GM19043 (cell line): Measurements from ENCODE around the gene SLIT3.

Experiments
- ATAC-seq: cut with Tn5 transposase; IDR thresholded peaks from one replicate; pipeline ENCODE4 v1.9.1; 2021; ENCODE audit warnings: low read depth; ENCODE audit not compliant: unreplicated experiment

SLIT3 gene

DNA sequence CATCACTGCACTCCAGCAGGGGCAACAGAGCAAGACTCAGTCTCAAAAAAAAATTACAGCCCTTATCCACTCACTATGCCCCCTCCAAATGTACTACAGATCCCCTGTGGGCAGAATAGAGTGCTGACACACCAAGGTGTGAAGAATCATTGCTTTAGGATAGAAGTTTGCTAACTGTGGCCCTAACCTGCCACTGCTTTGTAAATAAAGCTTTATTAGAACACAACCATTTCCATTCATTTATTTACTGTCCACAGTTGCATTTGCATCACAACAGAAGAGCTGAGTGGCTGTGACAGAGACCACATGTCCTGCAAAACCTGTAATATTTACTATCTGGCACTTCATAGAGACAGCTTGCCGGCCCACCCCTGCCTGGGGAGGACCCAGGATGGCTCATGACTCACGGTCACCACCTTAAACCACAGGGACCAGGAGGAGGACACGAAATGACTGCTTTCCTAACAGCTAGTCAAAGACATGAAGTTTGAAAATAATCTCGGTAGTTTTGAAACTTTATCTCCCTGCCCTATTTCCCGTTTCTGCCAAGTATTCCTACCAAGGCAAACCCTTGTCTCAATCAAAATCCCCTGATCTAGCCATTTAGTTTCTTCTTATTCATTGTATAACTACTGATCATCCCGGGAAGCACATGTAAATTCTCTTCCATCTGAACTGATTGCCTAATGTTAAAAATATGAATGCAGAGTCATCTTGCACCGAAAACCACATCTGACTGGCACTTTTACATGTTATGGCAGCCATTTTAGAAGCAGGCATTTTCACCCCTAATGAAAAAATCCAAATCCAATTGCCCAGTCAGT, 206.1 kb downstream of the SLIT3 start:
- ATAC-seq: no peak

DNA sequence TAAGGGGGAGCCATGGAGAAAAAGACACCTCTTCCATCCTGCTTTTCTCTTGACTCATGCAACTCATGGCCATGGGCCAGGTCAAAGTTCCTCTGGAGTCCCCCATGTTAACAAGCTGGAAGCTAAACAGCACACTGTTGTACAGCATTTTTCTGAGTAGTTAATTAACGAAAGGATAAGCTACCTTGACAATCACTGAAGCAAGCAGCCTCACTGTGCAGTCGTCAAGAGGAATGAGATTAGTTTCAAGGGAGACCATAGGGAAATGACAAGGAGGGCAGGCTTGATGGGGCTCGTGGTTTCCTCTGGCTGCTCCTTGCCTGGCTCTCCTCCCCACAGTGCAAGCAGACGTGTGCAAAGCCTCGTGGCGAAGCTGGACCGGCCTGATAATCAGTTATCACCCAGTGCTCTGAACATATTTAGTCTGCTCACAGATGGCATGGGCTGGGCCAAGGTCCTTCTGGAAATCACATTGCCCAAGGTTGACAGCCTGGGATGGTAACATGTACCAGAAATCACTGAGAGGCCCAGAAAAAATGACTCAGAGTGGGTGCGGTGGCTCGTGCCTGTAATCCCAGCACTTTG, 209.5 kb downstream of the SLIT3 start:
- no peak for ATAC-seq

DNA sequence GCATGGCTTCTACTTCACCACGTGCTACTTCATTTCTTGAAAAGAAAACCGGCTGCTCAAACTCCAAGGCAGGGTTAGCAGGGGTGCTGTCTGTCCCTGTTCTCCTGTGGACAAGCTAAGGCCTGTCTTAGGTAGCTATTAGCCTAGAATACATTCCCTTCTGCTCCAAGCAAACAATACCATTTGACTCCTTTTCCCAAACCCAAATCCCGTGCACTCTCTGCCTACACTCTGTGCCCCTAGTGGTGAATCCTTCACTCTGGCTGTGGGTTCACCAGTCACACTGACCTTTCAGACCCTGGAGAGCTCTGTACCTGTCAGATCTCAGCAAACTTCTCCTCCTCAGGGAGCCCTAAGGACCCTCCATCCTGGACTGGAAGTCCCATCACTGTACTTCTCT, 211.6 kb downstream of the SLIT3 start:
- ATAC-seq: no peak

DNA sequence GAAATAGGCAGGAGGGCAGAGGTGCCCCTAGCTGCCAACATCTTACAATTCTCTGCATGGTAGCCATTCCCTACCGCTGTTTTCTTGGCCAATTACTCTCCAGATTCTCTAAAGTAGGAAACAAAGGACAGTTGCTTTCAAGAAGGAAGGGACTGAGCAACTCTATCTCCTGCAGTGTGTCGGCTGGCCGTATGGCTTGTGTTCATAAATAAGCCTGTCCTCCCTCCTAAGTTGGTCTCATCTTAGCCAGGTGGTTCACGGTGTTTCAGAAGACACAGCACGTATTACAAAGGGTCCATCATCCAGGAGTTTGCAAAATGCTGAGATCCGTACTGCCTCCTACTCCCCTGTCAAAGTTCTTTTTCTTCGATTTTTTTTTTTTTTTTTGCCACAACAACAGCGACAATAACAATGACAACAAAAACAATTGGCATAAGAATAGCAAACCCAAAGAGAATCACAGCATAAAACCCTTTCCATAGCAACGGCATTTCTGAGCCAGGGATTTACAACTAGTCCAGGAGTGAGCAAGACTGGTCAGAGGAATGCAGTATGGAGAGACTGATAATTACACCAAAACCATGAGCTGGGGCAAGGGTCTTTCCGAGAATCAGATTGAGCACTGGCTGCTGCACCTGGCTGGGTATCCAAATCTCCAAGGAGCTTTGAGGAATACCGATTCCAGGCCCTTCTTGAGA, 212.8 kb downstream of the SLIT3 start:
- no peak for ATAC-seq

DNA sequence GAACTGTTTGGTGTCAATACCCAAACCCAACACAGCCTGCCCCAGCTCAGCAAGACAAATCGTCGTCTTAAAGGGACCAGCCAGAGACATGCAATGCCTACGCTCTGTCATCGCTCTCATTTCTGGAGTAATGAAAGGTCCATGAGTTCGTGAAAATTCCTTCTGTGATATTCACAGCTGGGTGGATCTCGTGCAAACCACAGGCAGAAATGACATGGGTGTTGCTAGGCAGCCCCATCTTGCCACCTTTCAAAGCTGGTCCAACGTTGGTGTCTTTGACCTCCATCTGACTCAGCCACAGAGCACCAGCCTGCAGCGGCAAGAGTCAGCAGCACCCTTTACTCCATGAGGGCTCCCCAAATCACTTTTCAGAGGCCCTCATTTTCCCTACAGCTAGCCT, 215.3 kb downstream of the SLIT3 start:
- no peak for ATAC-seq

DNA sequence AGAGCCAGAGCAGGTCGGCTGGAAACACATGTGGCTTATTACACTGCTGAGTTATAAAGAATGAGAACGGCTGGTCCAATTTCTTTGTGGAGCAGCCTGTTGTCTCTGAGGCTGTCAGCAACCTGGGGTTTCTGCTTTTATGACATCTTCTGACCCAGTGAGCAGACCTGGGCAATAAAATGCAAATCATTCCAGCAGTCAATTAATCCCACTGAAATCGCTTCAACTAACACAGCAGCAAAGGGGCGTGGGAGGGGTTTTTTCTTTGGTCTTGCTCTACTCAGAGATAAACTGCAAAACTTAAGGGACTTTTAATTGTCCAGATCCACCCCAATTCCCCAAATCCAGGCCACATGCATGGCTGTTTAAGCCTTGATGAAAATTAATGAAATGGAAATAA, 215.7 kb downstream of the SLIT3 start:
- no peak for ATAC-seq

DNA sequence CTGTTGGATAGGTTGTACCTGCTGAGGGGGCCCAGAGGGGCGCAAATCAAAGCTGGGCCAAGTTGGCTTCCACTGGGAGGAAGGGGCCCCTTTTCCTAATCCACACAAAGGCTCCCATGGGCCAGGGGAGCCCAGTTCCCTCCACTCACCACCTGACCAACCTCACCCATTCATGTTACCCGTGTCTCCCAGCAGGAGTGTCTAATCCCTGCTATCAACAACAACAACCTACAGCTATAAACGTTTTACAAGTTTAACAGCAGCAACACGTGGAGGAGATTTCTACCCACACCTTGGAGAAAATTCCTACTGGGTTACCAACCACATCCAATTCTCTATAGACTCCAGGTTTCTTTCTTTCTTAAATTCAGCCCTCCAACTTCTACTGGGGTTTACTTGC, 216.2 kb downstream of the SLIT3 start:
- no peak for ATAC-seq

DNA sequence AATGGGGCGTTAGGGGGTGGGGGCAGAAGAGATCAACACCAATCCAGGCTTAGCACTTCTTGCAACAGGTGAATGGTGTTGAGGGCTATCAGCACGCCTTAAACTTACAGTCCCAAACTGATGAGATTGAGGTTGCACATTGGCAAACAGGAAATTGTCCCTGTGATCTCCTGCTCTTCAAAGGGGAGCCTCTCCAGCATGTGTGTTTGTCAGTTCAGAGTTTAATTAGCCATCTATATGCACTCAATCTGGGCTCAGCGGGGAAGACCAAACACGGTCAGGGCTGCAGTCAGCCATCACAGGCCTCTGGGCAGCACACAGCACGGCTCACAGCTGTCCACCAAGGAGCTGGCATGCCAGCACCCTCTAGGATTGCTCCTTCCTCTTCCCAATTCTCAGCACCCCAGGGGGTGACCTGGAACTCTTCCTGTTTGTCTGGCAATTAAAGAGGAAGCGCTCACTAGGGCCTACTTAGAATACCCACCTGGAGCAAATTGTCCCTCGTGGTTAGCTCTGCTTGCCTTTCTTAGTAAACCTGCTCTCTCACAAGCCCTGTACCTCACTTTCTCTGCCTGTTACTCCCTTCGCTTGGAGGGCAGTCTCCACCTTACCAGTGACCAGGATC, 217.4 kb downstream of the SLIT3 start:
- no peak for ATAC-seq

DNA sequence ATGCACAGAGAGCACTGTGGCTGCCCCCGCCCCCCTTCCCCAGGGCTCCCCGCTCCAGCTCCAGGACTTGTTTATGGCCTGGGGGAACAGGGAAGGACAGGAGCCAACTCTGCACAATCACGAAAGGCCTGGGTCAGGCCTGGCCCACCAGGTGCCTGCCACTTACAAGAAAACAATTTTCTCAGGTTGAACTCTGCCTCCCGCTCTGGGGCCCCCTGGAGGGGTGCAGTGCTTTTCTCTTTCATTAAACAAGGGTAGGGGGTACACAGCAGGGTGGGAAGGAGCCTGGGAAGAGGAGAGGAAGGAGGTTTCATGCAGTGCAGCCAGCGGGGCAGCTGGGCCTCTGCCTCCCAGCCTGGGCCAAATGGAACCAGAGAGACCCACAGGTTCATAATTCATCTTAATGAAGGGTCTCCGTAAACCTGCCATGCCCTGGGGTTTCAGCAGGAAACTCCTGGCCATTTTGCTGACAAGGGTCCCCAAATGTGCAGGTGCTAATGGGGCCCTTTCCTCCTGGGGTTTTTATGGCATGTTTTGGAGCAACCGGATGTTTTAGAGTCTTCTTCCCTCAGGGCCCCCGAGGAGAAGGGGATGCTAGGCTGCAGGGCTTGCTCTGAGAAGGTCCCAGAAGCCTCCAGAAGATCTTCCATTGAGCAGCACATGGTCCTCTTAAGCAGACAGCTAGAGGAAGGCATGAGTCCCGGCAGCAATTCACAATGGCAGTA, 219.8 kb downstream of the SLIT3 start:
- no peak for ATAC-seq

DNA sequence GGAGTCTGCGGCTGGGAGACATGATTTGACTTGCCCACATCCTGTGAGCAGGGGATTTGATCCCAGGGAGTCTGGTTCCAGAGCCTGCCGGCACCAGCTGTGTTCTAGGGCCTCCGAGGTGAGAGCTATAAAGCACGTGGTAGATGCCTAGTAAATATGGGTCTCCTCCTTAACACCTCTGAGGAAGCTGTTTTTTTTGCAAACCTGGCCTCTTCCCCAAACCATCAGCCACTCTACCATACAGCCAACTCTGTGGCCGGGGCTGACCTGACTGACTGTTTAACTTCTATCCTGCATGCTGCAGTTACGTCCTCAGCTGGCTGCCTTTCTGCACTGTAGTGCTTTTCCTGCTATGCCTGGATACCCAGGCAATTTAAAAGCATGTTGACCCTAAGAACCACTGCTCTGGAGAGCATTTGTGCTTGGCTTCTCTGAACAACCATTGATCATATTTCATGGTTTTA, 220.5 kb downstream of the SLIT3 start:
- ATAC-seq: no peak

DNA sequence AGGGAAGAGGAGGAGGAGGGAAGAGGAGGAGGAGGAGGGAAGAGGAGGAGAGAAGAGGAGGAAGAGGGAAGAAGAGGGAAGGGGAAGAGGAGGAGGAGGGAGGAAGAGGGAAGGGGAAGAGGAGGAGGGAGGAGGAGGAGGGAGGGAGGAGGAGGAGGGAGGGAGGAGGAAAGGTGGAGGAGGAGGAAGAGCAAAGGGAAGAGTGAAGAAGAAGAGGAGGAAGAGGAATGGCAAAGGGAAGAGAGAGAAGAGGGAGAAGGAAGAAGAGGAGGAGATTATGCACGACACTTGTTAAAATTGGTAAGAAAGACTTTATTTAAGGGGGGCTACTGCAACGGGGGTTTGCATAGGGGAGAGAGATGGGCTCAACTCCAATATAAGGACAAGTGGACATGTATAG, 221.2 kb downstream of the SLIT3 start:
- no peak for ATAC-seq

DNA sequence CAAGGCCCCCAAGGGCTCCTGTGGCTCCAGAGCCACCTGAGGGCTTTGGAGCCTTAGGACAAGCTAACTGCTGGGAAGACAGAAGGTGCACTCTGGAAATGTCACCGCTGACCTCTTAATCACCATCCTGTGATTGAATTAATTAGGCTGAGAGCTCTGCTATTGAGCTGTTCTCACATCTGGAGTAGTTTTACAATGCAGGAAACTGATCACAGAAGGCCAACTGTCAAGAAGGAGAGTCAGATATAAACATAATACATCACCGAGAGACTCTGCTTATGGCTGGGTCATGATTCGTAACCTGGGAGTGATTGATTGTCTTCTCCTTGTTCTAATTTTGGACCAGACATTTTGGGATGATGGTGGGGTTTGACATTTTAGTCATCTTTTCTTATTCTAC, 226.1 kb downstream of the SLIT3 start:
- no peak for ATAC-seq

DNA sequence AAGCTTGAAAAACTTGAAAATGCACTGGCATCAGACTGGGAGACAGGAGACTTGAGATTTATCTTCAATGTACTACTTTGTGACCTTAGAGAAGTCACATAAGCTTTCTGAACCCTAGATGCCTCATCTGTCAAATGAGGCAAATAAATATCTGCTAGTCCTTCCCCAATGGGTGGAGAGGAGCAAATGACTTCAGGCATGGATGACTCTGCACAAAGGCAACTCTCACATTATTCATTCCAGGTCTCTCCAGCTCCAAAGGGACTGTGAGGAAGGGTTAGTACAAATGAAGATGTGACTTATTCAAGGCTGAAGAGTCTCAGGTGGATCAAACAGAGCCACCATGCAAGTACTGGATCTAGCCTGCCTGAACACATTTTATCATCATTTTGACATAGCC, 228.7 kb downstream of the SLIT3 start:
- ATAC-seq: no peak

DNA sequence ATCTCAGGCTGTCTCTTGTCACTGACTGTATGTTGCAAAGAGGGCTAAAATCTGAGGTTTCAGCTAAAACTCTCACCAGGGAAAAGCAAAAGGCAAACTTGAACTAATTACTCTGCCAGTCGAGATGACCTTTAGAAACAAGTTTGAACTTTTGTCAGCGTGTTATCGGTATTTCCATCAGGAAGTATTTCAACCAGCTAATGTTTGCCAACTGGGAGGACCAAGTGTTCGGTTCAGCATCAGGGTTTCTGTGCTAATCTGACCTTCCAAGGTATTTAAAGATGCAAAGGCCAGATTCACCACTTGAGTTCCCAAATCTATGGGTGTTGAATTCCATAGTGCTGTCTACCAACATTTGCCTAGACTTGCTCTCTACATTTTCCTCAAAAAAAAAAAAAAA, 230.5 kb downstream of the SLIT3 start:
- ATAC-seq: no peak

DNA sequence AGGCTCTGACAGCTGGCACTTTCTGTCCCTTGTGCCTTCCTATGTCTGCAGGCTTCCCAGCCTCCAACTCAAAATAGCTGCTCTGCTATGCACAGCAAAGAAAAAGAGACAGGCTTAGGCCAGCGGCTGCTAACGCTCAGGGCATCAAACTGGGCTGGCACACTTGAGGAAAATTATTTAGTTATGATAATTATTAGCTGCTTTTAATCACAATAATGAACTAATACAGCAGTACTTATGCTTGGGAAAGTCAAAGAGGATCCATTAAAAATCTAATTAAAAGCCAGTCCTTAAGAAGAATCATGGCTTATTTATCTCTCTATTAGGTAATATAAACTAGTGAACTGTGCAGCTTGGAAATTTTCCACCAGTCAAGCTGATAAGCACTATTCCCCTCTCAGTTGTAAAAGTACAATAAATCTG, 233.2 kb downstream of the SLIT3 start:
- no peak for ATAC-seq

DNA sequence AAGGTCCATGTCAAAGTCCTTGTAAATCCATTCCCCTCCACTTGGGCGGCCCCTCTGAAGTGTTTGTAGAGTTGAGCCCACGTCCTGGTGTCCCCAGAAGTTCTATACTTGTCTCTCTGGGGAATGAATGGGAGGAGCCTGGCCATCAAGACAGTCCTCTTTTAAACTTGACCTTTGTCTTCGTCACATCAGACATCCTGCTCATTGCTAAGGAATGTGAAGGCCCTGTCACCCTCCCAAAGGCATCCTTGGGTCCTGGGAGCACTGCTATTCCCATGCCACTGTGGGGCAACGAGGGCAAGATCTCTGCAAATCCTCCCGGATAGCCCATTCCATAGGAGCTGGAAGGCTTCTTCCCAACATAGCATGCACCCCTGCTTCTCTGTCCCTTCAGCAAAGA, 235.5 kb downstream of the SLIT3 start:
- ATAC-seq: no peak

DNA sequence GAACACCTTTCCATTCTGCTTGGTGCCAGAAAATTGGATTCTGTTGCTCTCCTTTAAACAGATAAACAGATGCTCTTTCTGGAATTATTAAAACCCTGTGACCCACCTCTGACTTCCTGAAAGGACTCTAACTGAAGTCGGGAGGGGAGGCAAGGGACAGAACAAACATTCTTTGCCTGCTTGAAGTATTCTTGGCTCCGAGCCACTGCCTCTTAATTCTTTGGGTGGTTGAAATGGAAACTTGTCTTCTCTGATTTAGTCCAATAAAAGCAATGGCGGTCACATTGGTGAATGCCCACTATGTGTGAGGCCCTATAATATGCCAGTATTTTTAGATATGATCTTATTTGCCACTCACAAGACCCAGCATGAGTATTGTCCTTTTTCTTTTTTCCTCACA, 236.8 kb downstream of the SLIT3 start:
- no peak for ATAC-seq

DNA sequence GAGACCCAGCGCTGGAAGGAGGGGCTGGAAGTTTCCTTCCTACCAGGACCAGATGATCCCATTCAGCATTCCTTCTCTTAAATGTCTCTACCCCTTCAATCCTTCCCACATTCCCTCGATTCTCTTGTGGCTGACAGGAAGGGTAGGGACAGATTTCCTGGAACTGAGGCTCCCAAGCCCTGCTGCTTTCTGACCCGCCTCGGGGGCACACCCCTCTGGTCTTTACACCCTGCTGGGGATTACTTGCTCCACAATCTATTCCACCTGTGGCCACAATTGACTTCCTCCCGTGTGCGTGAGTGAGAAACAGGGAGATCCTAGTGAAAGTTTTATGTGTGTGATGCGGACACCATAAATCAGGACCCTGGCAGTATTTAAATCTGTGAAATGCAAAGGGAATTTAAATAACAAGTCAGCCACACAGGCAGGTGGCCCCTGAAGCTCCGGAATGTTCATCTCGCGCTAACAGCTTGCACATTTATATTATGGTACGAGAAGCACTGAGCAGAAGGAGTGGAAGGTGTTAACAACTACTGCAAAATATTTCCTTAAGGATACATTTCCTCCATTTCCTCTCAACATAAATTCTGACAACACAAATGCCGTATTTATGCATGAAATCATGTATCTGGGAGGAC, 237.5 kb downstream of the SLIT3 start:
- ATAC-seq: no peak

DNA sequence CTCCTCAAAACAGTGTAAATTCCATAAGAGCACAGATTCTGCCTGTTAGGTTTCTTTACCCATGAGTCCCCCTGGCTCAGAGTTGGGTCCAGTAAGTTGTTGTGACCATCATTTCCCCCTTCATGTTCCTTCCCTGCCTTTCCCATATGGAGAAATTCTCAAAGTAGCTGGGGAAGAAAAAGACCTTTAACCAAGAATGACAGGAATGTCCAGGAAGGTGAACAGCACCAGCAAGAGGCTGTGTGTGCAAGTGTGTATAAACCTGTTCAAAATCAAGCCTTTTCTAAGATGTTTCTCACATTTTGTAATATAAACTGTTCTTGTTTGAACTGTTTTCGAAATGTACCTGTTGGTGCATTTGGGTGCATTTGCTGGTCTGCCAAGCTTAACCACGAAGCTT, 238.2 kb downstream of the SLIT3 start:
- no peak for ATAC-seq

DNA sequence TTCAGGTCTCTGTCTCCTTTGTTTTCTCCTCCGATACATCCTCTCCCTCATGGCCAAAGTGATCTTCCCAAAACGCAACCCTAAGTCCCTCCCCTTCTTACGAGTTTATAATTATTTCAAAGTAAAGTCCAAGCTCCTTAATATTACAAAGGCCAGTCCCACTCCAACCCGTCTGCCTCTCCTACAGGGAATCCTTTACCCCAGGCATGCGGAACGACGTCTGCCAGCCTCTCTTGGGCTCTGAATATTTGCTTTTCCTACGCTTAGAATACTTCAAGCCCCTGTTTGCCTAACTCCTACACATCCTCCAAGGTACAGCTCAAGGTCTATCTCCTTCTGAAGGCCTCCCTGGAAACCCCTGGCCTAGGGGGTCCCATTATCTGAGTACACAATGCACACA, 246.4 kb downstream of the SLIT3 start:
- ATAC-seq: no peak
